Mesodermal cell (in vitro differentiated cells): Measurements from ENCODE around the gene RTL5.

ENCODE experiments used
- H3K27ac ChIP-seq: 2 replicates; pipeline ENCODE4 v1.7.0; 2013; ENCODE audit warnings: mild to moderate bottlenecking, low read depth, low read length, moderate library complexity; ENCODE audit not compliant: severe bottlenecking
- H3K36me3 ChIP-seq: 2 replicates; pipeline ENCODE4 v1.7.1; 2013; ENCODE audit warnings: mild to moderate bottlenecking, low read length, moderate library complexity; ENCODE audit not compliant: control insufficient read depth, insufficient read depth
- H3K4me1 ChIP-seq: one replicate; pipeline ENCODE4 v1.7.1; 2013; ENCODE audit warnings: mild to moderate bottlenecking, low read length; ENCODE audit not compliant: insufficient read depth, control insufficient read depth, poor library complexity, severe bottlenecking
- H3K4me3 ChIP-seq: 2 replicates; pipeline ENCODE4 v1.7.0; 2013; ENCODE audit warnings: low read length, control low read depth, mild to moderate bottlenecking; ENCODE audit not compliant: insufficient read depth, poor library complexity, severe bottlenecking; ENCODE audit errors: extremely low read depth
- H3K9me3 ChIP-seq: 2 replicates; pipeline ENCODE4 v1.7.1; 2013; ENCODE audit warnings: mild to moderate bottlenecking, low read length, moderate library complexity; ENCODE audit not compliant: control insufficient read depth
- WGBS, 2 experiments: methylation state at CpG; one replicate each; pipeline ENCODE4 v1.1.5; 2013; ENCODE audit warnings: missing lambda C conversion rate in 2 of 2; ENCODE audit not compliant: insufficient coverage in 2 of 2; 5-methylcytosine and 5-hydroxymethylcytosine counted together

RTL5 gene

DNA sequence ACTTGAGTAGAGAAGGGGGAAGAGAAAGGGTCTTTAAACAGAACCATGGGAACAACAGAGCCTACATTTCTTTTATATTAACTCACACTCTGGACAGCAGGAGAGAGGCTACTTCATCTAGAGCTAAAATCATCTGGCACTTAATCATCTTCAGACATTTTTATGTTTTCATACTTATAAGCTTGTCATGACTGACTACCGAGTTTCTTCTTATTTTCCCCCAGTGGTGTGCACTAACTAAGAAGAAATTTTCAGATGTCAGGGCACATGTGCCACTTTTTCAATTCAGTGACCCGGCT, 11.8 kb upstream of the RTL5 start:
- Histone ChIP-seq H3K9me3 (no peaks in the 10 kb centered on the region), H3K36me3 (peaks cover 42% of the 10 kb centered on the region), H3K4me1 (no peaks in the 10 kb centered on the region), H3K4me3 (no peak overlapping the region), H3K27ac (peak overlapping the region; percentile 74)
- 80 to 100% methylated on average over 1 of the region's 2 CpGs for WGBS, 2 experiments

DNA sequence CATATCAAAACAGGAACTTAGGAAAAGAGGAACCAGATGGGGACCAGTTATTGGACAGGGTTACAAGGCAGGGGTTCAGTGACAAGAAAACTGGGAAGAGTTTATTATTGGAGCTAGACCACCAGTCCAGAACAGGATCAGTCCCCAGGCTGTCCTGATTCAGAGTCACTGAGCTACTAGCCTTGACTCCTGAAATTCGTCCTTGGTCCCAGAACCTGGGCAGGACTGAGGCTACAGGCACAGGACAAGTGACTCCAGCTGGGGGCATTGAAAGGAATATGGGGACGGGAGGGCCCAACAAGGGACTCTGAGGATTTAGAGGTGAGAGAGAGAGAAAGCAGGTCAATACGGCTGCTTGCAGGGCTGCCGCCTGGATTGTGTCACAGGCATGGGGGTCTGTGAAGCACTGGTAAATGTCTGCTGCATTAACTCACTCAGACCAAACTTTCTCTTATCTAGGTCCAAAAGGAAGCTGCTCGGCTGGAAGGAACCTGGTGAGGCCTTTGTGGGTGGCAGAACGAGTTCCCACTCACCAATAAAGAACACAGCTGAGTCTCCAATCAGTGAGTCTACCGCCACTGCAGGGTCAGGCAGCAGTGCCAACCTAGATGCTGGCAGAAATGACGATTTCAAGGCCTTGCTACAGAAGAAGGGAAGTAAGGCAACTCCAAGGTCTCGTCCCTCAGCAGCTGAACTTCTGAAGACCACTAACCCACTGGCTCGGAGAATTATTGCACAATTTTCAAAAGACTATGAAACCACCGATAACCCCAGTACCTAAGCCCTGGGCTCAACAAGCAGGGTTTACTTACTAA, 11.3 kb upstream of the RTL5 start:
- WGBS, 2 experiments: 80 to 90% methylated on average over 2 to 3 of the region's 11 CpGs
- H3K27ac ChIP-seq: peak overlapping the region; percentile 74

DNA sequence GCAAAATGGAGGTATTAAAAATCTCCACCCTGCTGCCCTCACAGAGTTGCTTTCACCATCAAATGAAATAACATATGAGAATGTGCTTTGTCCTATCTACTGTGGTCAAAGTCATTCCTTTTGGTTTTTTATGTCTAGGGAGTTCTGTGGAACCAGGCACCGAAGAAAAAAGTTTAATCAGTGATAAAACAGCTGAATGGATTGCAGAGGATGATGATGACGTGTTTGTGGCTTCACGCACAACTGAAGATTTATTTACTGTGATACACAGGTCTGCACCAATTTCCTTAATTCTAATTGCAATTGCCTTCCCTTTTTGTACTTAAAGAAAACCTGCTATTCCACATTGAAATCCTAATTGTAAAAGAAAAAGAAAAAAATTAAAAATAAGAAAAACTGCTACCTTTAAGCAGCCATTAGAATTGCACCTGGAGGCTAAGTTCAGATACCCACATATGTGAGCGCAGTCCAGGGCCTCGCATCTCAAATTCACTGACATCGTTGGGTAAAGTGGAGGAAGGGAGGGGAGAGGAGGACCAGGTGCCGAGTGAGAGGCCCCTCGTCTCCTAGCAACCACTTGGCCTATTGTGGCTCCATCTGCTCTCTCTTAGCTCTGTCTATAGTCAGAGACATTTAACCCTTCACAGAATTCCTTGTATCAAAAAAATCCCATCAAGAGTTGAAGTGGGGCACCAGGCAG, 10.5 kb upstream of the RTL5 start:
- WGBS, 2 experiments: 100% methylated on average over 2 of the region's 8 CpGs; no CpG with 5 or more reads in 1 of the 2 experiments
- no peak overlapping the region for H3K4me3 ChIP-seq

More for the DNA sequence above, 11.3 kb upstream of the RTL5 start:
- no peak overlapping the region for H3K4me3 ChIP-seq
- H3K36me3 ChIP-seq: peaks cover 48% of the 10 kb centered on the region
- H3K9me3 ChIP-seq: no peaks in the 10 kb centered on the region
- no peaks in the 10 kb centered on the region for H3K4me1 ChIP-seq

DNA sequence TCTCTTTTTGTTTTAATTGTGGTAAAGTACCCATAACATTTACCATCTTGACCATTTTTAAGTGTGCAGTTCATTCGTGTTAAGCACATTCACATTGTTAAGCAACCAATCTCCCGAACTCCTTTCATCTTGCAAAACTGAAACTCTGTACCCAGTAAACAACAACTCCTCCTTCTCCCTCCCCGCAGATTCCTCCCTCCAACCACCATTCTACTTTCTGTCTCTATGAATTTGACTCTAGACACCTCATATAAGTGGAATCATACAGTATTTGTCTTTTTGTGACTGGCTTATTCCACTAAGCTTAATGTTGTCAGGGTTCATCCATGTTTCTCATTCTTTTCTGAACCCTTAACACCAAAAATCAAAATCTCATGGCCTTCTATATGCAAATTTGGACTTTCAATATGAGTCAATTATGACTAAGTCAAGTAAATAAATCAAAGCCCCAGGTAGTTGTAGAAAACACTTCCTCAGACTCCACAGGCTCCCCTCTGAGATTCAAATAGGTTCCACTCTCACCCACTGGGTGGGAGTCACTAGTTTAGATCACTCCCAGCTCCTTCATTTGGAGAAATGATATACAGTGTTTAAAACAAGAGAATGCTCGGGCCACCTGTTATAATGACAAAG, 9.8 kb upstream of the RTL5 start:
- H3K36me3 ChIP-seq: peaks cover 60% of the 10 kb centered on the region
- no peaks in the 10 kb centered on the region for H3K9me3 ChIP-seq
- no peaks in the 10 kb centered on the region for H3K4me1 ChIP-seq
- 83% methylated on average over 1 of the region's 4 CpGs; no CpG with 5 or more reads in 1 of the 2 experiments for WGBS, 2 experiments
- no peak overlapping the region for H3K27ac ChIP-seq
- H3K4me3 ChIP-seq: no peak overlapping the region

More for the DNA sequence above, 10.5 kb upstream of the RTL5 start:
- H3K27ac ChIP-seq: peak overlapping the region; percentile 74
- H3K9me3 ChIP-seq: no peaks in the 10 kb centered on the region
- H3K36me3 ChIP-seq: peaks cover 55% of the 10 kb centered on the region
- H3K4me1 ChIP-seq: no peaks in the 10 kb centered on the region

DNA sequence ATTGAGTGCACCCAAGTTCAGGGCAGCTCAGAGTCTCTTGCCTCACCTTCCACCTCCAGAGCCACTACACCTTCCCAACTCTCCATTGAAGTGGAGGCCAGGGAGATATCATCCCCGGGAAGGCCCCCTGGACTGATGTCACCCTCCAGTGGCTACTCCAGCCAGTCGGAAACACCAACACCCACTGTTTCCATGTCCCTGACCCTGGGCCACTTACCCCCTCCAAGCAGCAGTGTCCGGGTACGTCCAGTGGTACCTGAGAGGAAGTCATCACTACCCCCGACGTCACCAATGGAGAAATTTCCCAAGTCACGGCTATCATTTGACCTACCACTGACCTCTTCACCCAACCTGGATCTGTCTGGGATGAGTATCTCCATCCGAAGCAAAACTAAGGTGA, 7.8 kb upstream of the RTL5 start:
- no peaks in the 10 kb centered on the region for H3K4me1 ChIP-seq
- no peaks in the 10 kb centered on the region for H3K9me3 ChIP-seq
- no peak overlapping the region for H3K27ac ChIP-seq
- peaks cover 53% of the 10 kb centered on the region for H3K36me3 ChIP-seq
- 100% methylated on average over 1 to 4 of the region's 8 CpGs for WGBS, 2 experiments
- no peak overlapping the region for H3K4me3 ChIP-seq

DNA sequence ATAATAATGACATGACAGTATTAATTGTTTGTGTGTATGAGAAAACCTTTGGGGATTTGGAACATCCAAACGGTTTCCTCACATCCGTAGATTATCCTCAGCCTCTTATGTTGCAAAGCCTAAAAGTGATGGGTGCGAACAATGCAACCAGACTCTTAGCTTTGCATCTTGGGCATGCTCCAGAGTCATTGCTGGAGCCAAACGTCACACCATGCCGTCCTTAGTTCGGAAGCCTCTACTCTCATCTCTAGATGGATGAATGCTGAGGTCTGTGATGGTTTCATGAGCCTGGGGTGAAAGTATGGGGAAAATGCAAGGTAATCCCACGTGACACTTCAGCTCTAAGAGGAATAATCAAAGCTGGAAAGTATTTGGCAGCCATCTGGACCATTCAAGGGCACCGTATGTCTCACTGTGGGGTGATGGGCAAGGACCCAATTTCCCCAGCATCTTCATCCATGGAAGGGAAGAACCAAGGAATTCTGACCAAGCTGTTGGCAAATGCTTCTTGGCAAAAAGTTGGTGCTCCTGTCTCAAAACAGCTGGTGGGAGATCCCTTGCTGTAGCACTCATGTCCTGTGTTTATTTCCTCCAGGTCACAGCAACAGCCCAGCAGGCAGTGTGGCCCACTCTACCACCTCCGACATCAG, 6.3 kb upstream of the RTL5 start:
- 100% methylated on average over 1 to 3 of the region's 9 CpGs for WGBS, 2 experiments
- no peak overlapping the region for H3K4me3 ChIP-seq
- peaks cover 53% of the 10 kb centered on the region for H3K36me3 ChIP-seq
- no peak overlapping the region for H3K27ac ChIP-seq
- H3K4me1 ChIP-seq: no peaks in the 10 kb centered on the region
- no peaks in the 10 kb centered on the region for H3K9me3 ChIP-seq

DNA sequence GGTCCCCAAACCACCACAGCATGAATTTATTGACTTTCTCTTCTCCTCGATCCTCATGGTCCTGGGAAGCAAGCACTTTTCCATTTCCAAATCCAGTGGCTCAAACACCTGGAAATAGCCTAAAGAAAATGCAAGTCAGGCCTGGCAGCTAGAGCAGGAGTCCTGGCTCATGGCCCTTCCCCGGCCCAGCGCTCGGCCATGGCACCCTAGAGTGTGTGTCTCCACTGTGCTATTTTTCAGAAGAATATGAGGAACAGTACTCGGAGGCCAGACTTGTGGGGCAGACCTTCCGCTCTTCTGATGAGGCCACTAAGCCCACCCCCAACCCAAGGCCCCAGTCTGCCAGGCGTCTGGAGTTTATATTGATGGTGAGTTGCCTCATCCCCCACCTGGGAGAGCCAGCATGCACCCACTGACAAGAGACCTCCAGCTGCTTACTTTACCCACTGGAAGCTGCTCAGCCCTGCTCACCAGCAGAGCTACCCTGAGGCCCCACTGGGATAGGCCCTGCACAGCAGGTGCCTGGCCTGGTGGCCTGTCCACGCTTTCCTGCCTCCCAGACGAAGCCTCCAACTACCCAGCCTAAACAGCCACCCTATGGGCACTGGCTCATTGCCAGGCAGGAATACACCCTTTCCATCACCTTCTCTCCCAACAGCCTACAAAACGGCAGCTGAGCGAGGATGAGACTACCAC, 2.3 kb upstream of the RTL5 start:
- H3K9me3 ChIP-seq: no peaks in the 10 kb centered on the region
- peaks cover 41% of the 10 kb centered on the region for H3K36me3 ChIP-seq
- no peak overlapping the region for H3K27ac ChIP-seq
- 97 to 100% methylated on average over 1 to 5 of the region's 11 CpGs for WGBS, 2 experiments
- H3K4me1 ChIP-seq: no peaks in the 10 kb centered on the region
- H3K4me3 ChIP-seq: no peak overlapping the region

DNA sequence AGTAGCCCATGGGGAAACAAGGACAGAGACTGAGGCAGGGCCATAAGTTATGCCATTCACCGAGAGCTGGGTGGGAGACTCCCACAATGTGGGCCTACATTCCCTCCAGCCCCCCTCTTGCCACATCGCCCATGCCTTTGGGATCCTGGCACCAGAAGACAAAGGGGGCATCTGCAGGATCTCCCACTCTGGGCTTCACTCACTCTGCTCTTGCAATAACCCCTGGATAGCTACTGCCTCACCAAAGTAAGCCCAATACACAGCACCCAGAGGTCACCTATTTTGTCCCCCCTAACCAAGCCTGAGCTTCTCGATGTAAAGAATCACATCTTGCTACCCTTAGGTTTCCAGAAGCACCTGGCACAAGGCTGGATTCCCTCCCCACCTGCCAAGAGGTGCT, 741 bp upstream of the RTL5 start:
- peaks cover 28% of the 10 kb centered on the region for H3K36me3 ChIP-seq

DNA sequence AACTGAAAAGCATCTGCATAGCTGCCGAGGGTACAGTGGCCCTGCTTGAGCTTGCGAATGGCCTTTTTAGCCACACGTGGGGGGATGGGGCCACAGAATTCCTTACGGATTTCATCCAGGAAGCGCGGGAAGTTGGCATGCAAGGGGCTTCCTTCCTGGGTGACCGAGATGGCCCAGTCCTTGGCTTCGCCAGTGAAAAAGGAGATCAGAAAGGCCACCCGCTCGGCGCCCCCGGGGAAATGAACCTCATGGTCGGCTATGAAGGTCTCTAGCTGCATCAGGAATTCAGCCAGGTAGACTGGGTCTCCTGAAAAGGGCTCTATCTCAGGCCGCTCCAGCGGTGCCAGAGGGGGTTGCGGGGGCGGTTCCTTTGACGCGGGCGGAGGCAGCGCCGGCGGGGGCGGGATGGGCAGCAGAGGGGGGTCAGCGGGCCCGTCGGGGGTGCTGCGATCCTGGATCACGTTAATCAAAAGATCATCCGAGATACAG, 909 bp downstream of the RTL5 start:
- H3K9me3 ChIP-seq: no peaks in the 10 kb centered on the region
- peaks cover 24% of the 10 kb centered on the region for H3K36me3 ChIP-seq
- peak overlapping the region; percentile 42 for H3K4me3 ChIP-seq
- no peak overlapping the region for H3K27ac ChIP-seq
- peaks cover 24% of the 10 kb centered on the region for H3K4me1 ChIP-seq
- WGBS, 2 experiments: 14 to 28% methylated on average over 11 to 12 of the region's 30 CpGs

More for the DNA sequence above, 741 bp upstream of the RTL5 start:
- Histone ChIP-seq H3K4me3 (no peak overlapping the region), H3K9me3 (no peaks in the 10 kb centered on the region), H3K27ac (no peak overlapping the region), H3K4me1 (peaks cover 11% of the 10 kb centered on the region)
- WGBS, 2 experiments: 83 to 100% methylated on average over 1 to 2 of the region's 3 CpGs

DNA sequence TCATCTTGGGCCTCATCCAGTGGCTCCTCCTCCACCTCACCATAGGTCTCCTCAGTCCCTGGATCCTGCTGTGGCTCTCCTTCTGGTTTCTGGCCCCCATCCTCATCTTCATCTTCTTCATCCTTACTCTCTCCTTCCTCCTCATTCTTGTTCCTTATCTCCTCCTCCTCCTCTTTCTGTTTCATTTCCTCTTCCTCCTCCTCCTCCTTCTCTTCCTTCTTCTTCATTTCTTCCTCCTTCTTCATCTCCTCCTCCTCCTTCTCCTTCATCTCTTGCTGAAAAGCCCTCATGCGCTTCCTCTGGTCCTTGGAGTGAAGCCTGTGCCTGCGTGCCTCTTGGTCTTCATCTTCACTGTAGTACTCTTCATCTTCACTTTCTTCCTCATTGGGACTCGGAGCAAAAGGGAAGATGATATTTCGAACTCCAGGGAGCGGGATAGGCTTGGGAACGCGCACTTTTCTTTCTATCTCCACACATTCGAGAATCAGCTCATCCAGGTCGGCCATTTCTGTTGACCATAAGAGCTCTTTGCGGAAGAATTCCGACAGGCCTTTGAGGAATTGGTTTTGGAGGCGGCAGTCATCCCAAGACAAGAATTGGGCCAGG, 1.5 kb downstream of the RTL5 start:
- Histone ChIP-seq H3K27ac (no peak overlapping the region), H3K36me3 (peaks cover 24% of the 10 kb centered on the region), H3K4me1 (peaks cover 27% of the 10 kb centered on the region), H3K9me3 (no peaks in the 10 kb centered on the region), H3K4me3 (peak overlapping the region; percentile 42)
- 69 to 83% methylated on average over 4 of the region's 12 CpGs for WGBS, 2 experiments
